HG03342 (cell line): ENCODE results near the gene ULK2.

Experiments
- ATAC-seq: cut with Tn5 transposase; IDR thresholded peaks from one replicate; pipeline ENCODE4 v1.9.1; 2021; ENCODE audit warnings: mild to moderate bottlenecking, moderate library complexity; ENCODE audit not compliant: unreplicated experiment

The ULK2 gene

DNA sequence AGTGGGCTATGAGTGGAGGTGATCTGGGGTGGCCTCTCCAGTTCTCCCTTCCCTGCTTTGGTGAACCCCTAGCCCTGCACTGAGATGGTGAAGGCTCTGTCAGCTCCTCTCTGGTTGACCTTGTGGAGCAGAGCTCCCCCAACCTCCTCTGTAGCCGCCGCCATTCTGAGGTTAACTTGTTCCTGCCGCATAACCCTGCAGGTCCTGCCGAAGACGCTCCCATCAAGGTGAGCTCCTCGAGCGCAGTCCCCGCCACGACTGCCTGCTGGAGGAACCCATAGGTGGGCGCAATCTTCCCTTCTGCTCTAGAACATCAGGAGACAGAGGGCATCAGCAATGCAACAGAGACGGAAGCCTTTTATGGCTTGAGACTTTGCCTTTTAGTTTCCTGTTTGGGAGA, 136.1 kb downstream of the ULK2 start:
- ATAC-seq, result no peak

DNA sequence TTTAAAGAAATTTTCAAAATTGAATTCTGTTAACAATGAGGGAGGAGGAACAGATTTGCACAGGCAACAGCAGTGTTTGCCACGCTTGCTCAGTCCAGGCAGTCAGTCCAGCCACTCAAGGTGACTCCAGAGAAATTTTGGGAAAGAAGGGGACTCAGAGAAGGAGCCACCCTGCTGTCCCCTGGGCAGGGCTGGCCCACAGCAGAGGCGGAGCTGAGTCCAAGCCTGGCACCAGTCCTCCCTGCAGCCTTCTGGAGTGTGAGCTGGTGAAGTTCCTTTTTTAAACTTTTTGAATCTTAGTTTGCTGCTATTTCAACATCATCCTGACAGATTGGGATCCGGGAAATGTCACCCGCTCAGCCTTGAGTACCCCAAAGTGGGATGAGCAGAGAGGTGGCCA, 136.9 kb downstream of the ULK2 start:
- no peak for ATAC-seq

DNA sequence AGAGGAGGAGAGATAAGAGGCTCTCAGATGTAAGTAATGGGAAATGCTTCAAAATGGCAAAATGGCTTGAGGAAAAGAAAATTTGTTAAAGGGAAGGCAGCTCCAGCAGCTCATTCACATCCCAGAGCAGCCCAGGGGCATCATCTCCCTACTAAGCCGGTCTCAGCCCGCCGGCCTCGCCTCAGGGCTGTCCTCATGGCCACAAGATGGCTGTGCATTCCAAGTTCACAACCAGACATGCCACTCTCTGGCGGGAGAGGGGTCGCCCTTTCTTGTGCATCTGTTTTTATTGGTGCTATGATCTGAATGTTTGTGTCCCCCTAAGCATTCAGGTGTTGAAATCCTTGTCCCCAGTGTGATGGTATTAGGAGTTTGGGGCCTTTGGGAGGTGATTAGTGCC, 137.8 kb downstream of the ULK2 start:
- no peak for ATAC-seq

DNA sequence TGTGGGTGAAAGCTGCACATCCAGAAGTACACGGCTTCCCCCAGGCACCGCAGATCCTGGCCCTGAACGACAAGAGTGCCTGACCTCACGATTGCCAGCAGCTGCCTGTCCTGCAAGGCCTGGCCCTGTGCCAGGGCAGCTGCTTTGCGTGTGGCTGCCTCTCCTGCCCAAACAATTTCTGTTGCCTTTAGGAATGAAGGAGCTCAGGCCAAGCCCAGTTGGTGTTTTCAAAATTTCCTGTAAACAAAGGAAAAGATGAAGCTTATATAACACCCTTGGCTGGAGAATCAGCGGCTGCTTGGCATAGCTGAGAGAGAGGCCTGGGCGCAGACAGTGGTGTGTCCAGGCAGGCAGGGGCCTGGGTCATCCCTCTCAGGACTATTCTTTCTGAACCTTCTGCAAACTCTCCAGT, 139.6 kb downstream of the ULK2 start:
- ATAC-seq, result no peak

DNA sequence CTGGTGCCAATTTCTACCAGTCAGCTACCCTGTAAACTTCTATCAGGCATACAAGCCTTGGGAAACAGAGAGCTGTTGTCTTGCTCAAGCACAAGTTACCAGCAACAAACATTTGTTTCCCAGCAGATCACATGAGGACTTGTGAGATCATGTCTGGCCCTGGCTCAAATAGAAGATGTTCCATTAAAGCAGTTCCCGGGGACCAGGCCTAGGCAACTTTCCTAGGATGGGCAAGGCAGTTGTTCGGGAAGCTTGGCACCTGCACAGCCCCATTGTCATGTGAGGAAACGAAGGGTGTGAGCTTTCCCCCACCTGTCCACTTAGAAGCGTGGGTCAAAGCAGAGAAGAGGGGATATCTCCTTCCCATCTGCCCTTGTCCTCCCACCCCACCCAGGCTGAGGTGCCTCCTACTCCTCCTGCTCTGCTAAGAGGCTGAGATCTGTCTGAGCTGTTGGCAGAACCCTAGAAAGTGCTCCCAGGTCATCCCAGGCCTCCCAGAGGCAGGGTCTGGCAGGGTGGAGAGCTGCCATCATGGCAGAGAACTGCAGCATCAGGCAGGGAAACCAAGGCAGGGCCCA, 140.1 kb downstream of the ULK2 start:
- no peak for ATAC-seq

DNA sequence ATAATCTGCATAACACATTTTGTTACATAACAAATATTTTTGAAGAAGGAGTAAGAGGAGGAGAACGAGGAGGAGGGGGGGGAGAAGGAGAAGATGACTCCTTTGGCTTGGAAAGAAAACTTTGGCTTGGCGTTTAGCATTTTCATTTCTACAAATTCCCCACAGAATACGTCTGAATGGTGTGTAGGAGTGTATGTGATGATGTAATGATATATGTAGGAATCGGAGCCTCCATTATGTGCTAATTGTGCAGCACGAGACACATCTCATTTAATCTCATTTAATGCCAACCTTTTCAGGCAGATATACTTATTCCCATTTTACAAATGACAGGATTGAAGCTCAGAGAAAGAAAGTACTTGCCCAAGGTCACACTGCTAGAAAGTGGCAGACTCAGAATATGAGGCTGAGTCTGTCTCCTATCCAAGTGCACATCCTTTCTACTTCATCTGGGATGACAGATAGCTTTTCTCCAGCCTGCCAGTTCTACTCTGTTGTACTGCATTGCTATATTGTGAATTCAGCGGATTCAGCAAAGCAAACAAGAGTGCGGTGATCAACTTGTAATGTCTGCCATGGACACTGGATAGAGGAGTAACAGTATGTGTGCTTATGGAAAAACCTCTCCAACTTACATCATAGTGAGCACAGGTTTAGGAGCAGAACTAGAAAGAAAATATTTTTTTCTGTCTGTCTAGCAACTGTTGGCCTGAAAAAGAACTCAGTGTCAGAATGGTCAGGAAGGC, 140.9 kb downstream of the ULK2 start:
- no peak for ATAC-seq

DNA sequence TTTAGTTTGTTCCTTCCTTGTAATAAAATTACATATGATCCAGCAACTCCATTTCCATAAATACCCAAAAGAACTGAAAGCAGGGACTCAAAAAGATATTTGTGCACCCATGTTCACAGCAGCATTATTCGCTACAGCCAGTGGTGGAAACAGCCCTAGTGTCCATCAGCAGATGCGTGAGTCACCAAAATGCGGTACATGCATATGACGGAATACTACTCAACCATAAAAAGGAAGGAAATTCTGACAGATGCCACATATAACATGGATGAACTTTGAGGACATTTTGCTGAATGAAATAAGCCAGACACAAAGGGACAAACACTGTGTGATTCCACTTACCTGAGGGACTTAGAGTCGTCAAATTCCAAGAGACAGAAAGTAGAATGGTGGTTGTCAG, 142.2 kb downstream of the ULK2 start:
- no peak for ATAC-seq

DNA sequence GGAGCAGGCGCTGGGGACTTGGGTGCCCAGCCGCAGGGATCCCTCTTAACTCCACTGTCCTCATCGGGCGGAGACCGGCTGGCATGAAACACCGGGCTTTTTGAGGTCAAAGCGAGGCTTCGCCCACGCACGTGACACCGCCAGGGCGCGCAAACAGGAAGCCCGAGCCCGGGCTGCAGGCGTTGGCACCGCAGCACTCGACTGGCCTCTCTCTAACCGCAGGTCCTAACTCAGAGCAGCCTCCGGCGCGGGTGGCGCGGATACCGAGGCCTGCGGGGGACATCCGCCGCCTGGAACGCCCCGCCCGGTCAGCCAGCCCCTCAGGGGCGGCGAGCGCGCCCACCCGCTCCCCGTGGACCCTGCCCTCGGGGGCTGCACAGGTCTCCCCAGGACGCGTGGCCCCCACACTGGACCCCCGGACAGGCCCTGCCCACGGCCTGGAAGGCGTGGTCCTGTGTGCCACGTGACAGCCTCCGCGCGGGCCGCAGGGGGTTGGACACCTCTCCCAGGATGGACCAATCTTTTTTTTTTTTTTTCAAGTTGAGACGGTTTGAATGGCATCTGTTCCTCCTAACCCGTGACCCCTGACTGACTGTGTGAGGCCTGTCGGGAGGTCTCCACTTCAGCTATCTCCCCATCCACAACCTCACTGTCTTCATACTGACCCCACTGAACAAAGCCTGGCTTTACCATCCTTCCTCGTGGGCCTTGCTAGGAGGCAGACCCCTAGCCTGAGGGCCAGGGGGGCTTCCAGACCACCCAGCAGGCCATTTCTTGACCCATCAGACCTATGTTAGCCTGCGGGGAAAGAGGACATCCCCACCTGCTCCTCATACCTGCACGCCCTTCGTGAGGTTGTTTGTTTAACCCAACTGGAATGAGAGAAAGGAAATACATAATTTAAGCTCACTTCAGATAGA, 143.0 kb downstream of the ULK2 start:
- ATAC-seq, result no peak

DNA sequence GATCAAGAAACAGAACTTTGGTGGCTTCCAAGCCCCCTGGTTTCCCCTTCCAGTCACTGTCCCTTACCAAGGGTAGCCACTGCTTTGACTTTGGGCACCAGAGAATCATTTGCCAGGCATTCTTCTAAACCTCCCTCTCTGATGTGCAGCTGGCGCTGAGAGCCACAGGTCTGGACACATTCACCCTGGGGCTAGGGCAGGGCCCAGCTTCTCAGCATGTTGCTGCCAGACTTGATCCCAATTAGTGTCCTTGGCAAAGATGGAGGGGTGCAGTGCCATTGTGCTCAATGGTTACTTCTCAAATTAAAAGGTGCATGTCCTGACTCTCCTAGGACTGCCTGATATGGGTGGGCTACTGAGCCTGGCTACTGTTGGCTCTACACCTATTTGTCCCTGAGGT, 143.8 kb downstream of the ULK2 start:
- ATAC-seq, result no peak
